ENCODE data around the gene MCC.

The MCC gene

GRCh38 chr5:113358696-113359095, 129.6 kb downstream of the MCC start:
- DNase-seq = no peak

DNA sequence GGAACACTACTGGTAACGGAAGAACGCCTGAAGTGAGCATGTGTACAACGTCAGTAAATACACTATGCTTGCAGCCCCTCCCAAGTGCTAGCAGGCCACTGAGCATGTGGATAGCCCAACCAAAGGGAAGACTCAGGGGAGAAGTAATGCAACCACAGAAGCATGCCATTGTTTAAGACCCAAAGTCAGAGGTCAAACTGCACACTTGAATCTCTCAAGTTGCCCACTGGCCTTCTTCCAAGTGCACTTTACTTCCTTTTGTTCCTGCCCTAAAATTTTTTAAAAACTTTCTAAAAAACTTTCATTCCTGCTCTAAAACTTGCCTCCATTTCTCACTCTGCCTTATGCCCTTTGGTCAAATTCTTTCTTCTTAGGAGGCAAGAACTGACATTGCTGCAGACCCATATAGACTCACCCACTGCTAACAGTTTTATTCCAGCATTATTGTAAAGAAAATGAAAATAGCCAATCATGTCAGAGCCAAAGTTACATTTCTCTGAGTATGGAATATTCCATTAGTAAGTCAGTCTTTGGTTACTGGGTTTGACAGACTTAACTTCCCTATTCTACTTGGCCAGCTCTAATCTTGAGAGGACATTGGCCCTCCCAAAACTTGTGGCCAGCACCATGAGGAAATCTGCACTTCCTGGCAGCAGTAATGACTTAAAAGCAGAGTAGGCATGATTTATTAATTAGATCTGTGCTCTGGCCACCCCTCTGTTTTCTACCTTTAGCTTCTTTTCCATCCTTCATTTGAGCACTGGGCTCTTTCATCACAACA, 130.4 kb downstream of the MCC start:
- no peak for DNase-seq

DNA sequence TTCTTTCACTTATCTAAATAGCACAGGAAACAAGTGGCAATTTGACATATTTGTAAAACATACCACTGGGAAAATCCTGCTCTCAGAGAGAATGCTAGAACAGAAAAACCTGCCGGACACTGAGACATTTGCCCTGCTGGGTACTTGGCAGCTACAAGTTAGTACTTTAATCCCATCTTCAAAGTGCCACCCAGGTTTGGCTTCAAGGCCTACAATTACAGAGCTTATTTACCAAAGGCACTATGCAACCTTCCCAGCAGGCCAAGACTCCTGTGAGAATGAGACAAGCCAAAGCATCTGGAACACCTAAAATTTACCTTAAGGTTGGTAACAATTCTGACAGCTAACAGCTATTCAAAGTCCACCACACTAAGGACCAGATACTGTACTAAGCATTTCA, 131.8 kb downstream of the MCC start:
- no peak for DNase-seq

- no peak for DNase-seq
These were observed 134.2 kb downstream of the MCC start for GRCh38 chr5:113354055-113354454.

DNA sequence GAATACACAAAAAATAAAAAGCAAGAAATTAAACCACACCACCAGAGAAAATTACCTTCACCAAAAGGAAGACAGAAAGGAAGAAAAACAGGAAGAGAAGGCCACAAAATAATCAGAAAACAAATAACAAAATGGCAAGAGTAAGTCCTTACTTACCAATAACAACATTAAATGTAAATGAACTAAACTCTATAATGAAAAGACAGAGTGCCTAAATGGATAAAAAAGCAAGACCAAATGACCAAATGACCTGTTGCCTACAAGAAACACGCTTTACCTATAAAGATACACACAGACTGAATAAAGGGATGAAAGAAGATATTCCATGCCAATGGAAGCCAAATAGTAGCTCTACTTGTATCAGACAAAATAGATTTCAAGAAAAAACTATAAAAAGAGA, 140.7 kb downstream of the MCC start:
- DNase-seq = no peak

DNA sequence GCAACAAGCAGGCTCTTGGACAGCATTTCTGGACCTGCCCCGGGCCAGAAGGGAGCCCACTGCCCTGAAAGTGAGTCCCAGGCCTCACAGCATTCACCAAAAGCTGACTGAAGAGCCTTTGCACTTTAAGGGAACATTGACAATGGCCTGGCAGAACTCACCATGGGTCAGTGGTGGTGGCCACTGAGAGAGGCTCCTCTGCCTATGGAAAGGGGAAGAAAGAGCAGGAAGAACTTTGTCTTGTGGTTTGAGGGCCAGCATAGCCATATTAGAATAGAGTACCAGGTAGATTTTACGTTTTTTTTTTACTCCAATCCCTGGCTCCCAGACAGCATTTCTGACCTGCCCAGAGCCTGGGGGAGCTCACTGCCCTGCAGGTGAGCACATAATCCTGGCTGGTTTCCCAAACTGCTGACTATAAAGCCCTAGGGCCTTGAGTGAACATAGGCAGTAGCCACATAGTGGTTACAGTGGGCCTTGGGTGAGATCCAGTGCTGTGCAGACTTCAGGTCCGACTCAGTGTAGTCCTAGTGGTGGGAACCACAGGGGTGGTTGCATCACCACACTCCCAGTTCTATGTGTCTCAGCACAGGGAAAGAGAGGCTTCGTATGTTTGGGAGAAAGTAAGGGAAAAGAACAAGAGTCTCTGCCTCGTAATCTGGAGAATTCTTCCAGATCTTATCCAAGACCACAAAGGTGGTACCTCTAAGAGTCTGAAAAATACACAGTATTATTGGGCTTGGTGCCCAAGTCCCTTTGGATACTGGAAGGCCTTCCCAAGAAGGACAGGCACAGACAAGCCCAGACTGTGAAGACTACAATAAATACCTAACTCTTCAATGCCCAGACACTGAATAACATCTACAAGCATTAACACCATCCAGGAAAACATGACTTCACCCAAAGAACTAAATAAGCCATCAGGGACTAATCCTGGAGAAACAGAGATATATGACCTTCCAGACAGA, 143.0 kb downstream of the MCC start:
- no peak for DNase-seq

DNA sequence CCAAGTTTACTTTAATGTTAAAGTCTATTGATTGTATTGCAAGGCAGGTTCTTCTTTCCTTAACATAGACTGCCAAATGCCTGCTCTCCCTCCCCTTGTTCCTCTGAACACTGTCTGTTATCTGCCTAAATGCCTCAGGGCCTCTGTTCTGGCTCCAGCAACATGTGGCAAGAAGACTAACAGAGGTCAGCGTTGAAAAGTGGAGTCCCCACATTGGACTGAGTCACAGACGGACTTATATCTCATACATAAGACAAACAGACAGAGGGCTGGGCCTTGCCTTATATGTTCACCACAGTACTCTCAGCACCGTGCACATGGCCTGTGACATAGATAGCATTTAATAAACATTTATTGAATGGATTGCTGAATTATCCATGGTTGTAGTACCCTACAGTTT, 144.9 kb downstream of the MCC start:
- DNase-seq = no peak

GRCh38 chr5:113340537-113340936, 147.7 kb downstream of the MCC start:
- DNase-seq = no peak

GRCh38 chr5:113338628-113339027, 149.6 kb downstream of the MCC start:
- no peak for DNase-seq

GRCh38 chr5:113337515-113338415, 150.5 kb downstream of the MCC start:
- no peak for DNase-seq

DNA sequence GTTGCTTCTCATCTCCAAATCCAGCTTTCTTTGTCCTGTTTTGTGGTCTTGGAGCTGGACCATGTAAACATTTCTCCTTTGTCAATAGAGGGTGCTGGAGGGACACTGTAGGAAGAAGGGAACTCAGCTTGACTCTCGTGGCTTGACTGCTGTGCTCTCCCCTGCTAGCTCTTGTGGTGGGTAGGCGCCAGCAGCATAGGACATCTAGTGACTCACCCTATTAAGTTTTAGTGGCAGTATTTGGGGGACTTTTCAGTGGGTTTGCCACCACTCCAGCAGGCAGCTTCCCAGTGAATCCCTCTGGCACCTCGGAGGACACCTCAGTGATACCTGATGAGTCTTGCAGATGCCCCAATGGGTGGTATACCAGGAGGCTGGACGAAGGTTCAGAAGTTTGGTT, 151.3 kb downstream of the MCC start:
- peak in 1 of 2 donors; percentile 8 for DNase-seq

DNA sequence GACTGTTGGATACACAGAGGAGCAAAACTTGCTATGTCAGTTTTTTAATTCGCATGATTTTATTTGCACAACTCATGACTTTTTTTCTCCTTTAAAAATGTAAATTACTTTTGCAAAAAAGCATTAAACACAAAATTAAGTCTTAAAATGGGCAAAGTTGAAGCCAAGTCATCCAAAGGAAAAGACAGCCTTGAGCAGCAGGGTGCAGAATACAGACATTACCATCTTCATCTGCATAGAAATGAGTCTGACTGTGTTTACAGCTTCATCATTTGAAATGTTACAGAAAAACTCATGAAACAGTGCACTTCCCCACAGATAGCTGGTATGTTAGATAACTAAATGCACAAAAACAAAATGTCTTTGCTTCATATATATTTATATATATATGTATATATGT, 154.8 kb downstream of the MCC start:
- DNase-seq = no peak

DNA sequence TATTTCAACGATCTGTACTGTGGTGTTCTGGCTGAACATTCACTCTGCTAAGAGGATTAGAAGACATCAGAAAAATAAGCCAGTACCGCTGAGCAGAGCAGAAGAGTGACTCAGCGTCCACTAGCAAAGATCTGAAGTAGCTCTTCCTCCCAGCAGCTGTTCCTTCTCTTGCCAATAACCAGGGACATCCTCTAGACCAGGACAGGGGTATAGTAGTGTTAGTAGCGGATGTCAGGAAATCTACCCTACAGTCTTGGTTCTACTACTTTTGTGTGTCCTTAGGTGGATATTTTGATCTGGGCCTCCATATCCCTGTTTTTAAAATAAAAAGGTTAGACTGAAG, 157.1 kb downstream of the MCC start:
- DNase-seq = no peak

DNA sequence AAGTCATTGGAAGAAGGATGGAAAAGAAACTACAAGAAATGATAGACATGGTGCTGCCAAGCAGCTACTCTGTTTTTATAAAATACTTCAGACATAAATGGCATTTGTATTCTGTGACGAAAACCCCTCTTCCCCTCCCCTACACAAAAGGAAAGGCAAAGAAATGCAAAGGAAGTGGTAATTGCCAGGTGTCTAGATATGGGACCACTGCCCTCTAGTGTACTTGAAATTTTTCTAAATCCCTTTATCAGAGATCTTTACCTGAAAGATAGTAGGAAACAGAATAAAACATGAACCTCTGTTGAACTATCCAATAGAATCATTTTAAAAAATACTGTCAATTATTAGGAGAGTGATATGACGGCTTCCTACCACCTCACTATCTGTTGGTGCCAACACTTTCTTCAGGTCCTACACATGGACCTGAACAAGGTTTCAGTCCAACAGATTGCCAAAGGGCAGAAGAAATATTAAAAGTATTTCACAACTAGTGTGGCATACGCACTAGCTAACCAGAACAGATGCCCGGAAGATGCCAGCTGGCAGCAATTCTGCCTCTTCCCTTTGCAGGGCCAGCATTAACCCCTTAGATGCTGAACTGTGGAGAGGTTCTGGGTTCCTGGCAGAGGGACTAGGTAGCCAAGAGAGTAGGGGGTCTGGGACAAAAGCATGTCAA, 157.6 kb downstream of the MCC start:
- no peak for DNase-seq

DNA sequence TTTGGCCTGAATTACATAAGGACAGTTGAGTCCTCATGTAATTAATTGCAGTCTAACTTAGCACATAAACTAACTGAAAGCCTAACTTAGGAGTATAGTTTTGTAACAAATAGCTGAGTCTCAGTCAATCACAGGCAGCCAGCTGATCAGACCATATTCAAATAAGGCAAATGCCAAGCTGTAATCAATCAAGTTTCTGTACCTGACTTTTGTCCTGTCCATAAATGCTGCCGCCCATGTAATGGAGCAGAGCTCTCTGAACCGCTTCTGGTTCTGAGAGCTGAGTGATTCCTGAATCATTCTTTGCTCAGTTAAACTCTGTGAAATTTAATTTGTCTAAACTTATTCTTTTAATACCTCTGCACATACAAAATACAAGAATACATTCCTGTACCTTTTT, 158.3 kb downstream of the MCC start:
- no peak for DNase-seq

DNA sequence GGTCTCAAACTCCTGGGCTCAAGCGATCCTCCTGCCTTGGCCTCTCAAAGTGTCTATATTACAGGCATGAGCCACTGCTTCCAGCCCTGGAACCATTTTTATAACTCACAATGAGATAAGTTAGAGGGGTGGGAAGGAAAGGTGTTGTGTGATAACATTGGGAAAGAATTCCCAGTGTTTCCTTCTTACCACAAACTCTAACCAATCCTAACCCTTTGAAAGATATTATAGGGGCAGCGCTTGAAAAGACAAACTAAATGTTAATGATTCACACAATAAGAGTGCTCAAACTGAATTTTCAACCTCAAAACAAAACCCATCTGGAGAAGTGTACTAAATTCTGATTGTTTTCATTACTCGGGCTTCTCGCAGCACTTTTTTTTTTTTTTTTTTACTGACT, 163.2 kb downstream of the MCC start:
- no peak for DNase-seq

- no peak for DNase-seq
These were observed 167.0 kb downstream of the MCC start for GRCh38 chr5:113321276-113321675.

- DNase-seq = no peak
These were observed 167.9 kb downstream of the MCC start for GRCh38 chr5:113320273-113320780.

- DNase-seq = no peak
These were observed 168.8 kb downstream of the MCC start for GRCh38 chr5:113319256-113320053.

- no peak for DNase-seq
These were observed 170.6 kb downstream of the MCC start for GRCh38 chr5:113317636-113318035.

GRCh38 chr5:113311301-113311700, 177.0 kb downstream of the MCC start:
- no peak for DNase-seq
